HG02852 (cell line): ENCODE results near the gene TRIM24.
"Not testable (repeated sequence)": the region's sequence is repeated elsewhere in the genome, so short reads cannot be mapped to it uniquely, and the experiment has no call there.

Experiments
- ATAC-seq: cut with Tn5 transposase; IDR thresholded peaks from one replicate; pipeline ENCODE4 v1.9.1; 2021; ENCODE audit warnings: mild to moderate bottlenecking, moderate library complexity; ENCODE audit not compliant: unreplicated experiment

The TRIM24 gene

DNA sequence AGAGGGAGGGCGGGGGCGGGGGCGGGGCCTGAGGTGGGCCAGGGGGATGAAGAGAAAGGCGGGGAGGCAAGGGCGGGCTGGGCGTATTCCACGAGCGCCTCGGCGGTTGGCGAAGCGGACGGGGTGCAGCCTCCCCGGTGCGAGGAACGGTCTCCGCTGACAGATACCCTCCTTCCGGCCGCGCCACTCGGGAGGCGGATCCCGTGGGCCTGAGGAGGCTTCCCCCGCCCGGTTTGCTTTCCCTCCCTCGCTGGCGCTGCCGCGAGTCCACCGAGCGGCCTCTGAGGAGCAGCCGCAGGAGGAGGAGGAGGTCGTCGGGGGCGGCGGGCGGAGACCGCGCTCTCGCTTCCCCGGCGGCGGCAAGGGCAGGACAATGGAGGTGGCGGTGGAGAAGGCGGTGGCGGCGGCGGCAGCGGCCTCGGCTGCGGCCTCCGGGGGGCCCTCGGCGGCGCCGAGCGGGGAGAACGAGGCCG lies at the start of gene TRIM24:
Gene TRIM24 (plus strand): TSS at position 84 of the 473 bp plus-strand sequence. CDS start 290 bp downstream, at position 374.
- ATAC-seq, result peak; percentile 71

DNA sequence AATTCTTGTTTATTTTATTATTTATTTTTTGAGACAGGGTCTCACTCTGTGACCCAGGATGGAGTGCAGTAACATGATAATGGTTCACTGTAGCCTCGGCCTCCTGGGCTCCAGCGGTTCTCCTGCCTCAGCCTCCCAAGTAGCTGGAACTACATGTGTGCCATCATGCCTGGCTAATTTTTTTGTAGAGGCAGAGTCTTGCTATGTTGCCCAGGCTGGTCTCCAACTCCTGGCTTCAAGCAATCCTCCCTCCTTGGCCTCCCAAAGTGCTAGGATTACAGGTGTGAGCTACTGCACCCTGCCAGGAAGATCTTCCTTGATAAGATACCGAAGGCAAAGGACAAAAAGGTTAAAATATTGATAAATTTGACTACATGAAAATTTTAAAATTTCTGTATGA lies 48.0 kb upstream of the TRIM24 start:
- ATAC-seq, result not testable (repeated sequence)

DNA sequence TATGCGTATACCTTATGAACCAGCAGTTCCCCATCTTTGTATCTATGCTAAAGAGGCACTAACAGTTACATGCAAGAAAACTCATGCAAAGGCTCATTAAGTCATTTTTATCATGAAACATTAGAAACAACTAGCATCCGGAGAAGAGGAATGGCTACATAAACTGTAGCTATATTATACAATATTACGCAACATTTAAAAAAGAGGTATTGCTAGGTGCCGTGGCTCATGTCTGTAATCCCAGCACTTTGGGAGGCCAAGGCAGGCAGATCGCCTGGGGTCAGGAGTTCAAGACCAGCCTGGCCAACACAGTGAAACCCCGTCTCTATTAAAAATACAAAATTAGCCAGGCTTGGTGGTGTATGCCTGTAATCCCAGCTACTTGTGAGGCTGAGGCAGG lies 47.1 kb upstream of the TRIM24 start:
- not testable (repeated sequence) for ATAC-seq

DNA sequence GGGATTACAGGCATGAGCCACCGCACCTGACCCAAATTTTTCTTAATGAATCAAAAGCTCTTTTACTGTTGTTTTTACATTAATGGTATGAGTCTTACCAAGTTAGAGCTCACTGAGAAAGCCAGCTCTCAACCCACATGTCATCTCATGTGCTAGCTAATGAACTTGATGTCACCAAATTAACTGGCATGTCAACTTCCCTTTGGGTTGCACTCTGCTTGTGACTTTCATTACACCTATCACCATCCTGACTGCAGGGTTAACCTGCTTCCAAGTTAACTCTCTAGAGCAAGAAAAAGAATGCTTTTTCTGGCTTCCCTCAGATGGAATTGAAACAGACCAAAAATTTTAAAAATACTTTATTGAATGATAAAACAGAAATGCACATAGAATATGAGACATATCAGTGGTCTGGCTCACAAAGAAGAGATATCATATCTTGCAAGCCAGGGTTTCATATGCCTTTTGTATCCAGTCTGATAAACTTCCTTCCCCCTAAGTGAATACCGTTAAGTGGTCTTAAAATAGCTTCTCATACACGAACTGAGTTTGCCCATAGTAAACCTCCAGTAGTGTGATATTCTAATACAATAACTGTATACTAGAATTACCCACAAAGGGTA lies 42.9 kb upstream of the TRIM24 start:
- no peak for ATAC-seq

DNA sequence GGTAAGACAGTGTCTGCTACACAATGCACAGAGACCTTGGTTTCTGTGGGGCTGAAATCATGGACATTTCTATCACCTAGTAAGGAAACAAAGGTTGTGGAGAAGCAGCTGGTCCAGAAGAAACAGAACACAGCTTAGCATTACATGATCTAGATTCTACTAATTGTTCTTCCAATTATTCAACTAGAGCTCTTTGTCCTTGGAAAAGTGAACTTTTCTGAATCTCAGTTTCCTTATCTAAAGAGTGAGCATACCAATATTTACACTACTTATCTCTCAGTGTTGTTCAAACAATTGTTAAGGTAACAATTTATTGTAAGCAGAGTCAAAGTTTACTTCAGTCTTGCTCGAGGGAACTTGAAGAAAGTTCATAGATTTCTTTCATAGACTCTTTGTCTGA lies 42.3 kb upstream of the TRIM24 start:
- no peak for ATAC-seq

DNA sequence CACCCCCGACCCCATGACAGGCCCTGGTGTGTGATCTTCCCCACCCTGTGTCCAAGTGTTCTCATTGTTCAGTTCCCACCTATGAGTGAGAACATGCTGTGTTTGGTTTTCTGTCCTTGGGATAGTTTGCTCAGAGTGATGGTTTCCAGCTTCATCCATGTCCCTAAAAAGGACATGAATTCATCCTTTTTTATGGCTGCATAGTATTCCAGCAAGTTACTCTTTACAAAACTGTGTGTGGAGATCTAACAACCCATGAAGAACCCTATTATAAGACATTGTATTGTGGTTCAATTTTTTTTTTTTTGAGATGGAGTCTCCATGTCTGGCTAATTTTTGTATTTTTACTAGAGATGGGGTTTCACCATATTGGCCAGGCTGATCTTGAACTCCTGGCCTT lies 41.7 kb upstream of the TRIM24 start:
- ATAC-seq, result not testable (repeated sequence)

DNA sequence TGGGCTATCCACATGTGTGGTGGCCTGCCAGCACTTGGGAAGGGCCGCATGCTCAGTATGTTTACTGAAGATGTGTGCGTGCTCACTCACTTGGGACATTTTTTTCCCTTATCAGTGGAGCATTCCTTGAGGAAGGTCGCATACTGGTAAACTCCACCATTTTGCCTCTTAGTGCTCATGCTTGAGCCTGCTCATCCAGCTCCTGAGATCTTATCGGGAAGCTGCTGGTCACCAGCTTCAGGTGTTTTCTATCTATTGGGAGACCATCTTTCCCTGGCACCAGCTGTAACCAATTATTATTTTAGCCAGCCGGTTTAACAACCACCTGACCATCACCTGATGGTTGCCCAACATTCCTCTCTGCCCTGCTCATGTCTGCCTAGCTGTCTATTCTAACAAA lies 35.0 kb upstream of the TRIM24 start:
- no peak for ATAC-seq

DNA sequence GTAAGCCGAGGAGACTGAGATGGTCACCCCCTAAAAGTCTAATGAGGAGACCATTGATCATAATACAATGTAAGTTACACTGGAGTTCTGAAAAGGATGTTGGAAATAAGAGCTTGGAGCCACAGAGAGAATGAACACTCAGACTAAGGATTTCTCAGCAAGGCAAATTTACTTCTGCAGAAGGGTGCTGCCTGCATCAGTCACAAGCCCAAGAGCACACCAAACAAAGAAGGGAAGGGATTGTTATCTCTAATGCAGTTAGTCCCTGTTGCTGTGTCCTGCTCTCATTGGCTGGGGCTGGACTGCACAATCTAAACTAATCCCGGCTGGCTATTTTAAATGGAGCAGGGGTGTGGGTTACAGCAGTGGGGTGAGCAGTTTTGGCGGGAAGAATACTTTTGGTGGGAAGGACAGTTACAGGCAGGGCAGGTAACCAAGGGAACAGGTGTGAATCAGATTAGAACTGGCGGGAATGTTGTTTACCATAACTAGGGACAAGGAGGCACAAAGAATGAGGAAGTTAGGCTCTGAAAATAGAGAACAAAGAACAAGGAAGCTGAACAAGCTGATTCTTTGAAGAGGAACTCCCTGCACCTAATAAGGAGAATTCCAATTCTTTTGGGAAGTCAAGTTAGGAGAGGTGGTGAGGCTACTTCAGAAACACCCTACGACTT lies 30.3 kb upstream of the TRIM24 start:
- no peak for ATAC-seq

DNA sequence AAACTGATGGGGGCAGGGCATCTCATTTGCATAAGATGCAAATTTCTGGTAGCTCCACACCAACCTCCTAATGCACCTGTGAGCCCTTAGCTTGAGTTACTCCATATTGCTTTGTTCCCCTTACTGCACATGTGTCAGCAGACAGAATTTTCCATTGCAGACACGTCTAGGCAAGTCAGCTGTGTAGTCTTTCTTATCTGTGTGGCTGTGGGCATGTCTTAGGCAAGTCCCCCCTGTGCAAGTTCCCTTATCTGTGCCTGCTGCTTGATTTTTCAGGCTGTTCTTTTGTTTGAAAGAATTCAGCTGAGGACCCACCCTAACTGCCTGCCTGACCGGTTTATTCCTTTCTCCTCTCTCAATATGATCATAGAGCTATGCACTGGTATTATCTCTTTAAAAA lies 28.5 kb upstream of the TRIM24 start:
- no peak for ATAC-seq

DNA sequence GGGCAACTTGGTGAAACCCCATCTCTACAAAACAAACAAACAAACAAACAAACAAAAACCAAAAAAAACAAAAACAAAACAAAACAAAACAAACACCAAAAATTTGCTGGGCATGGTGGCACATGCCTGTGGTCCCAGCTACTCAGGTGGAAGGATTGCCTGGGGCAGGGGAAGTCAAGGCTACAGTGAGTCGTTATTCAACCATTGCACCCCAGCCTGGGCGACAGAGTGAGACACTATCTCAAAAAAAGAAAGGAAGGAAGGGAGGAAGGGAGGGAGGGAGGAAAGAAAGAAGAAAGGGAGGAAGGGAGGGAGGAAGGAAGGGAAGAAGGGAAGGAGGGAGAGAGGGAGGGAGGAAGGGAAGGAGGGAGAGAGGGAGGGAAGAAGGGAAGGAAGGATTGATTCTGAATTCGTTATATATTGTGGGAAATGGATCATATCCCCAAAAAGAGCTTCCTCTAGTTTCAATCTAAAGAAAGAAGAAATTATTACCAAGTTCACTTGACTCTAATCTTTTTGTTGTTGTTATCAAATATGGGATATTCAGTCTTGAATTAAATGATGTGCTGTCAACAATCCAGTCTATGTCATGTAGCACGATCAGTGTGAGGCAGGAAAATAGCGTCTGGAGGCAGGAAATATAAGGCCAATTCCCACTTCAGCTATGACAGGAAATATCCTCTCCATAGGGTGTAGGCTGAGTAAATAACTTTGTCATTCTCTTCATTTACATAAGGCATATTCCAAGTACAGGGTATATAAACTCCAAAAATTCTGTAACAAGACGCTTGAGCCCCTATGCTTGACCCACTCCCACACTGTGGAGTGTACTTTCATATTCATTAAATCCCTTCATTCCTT lies 26.2 kb upstream of the TRIM24 start:
- no peak for ATAC-seq

DNA sequence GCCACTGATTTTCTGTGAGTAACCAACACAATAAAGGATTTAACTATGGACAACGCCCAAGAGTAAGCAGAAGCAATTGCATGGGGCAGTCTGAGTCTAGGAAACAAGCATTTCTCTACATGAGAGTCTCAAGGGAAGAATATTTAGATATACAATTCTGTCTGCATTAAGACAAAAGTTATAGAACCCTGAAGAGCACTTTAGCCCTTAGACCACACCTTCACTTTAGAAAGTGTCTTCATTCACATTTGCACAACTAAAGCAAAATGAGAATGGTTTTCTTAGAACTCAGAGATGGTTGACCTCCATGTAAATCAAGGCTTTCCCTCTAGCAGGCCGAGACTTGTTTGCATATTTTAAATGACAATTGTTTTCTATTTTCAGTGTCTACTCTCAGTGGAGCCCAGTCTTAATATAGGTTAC lies 25.5 kb upstream of the TRIM24 start:
- ATAC-seq, result no peak

DNA sequence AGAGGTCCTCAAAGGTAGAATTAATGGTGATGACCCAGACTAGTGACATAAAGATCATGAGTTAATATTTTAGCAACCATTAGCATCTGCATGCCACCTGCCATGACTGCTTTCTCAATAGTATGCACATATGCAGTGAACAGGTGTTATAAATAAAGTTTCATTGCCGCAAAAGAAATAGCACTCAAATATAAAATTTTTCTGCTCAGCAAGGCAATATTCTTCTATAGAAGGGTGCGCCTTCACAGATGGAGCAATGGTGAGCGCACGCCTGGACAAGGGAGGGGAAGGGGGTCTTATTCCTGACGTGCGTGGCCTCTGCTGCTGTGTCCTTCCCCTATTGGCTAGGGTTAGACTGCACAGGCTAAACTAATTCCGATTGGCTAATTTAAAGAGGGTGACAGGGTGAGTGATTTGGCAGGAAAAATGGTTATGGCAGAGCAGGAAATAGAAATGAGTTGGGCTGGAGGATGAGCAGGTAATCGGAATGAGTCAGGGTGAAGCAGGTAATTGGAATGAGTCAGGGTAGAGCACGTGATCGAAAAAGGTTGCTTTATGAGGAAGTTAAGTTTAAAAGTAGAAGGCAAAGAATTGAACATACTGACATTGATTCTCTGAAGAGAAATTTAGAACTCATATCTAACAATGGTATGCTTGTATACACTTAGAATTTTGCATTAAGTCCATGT lies 24.7 kb upstream of the TRIM24 start:
- no peak for ATAC-seq

DNA sequence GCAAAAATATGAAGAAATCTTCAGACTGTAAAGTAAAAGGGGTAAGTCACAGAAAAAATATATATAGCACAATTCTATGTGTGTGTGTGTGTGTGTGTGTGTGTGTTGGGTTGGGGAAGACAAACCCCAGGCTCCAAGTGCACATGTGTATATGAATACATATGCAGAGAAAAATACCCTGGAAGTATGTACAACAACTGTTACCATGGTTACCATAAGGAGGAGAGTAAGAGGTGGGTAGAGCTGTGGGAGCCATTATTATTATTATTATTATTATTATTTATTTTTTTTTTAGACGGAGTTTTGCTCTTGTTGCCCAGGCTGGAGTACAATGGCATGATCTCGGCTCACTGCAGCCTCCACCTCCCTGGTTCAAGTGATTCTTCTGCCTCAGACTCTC lies 23.7 kb upstream of the TRIM24 start:
- ATAC-seq, result no peak

DNA sequence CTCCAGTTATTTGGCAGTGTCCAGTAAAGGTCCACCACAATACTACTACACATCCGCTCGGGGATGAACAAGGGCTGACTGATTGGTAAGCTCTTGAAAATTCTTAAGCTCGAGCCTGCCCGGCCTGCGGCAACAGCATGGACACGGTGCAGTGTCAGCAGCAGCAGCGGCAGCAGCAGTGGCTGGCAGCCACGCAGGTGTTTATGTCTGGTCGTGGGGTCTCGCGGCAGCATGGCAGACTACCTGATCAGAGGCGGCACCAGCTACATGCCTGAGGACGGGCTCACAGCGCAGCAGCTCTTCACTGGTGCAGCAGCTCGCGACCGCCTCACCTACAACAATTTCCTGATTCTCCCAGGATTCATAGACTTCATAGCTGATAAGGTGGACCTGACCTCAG lies 19.6 kb upstream of the TRIM24 start:
- no peak for ATAC-seq

DNA sequence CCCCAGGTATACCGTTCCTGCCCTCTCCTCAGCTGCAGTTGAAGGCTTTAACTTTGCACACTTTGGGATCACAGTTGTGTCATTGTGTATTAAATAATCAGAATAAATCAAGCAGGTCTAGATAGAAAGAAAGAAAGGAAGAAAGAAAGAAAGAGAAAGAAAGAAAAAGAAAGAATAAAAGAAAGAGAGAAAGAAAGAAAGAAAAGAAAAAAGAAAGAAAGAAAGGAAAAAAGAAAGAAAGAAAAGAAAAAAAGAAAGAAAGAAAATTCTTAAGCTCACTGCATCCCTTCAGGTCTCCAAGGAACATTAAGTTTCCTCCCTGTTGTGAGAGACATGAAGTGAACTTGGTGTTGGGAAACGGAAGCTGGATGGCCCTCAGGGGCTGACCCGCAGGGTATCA lies 17.2 kb upstream of the TRIM24 start:
- ATAC-seq, result no peak

DNA sequence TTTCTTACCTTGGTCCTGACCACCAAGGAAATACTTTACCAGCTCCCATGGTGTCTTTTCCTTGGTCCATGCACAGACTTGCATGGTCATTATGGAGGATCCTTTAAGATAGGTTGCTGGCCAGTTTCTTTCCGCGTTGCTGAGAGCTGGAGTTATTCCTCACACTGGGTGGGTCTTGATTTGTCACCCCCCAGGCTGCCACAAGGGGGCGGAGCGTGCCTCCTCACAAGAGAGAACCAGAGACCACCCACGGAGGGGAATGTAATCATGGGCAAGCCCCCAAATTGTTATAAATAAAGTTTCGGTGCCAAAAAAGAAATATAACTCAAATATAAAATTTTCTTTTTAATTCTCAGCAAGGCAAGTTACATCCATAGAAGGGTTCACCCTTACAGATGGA lies 10.5 kb upstream of the TRIM24 start:
- ATAC-seq, result no peak

DNA sequence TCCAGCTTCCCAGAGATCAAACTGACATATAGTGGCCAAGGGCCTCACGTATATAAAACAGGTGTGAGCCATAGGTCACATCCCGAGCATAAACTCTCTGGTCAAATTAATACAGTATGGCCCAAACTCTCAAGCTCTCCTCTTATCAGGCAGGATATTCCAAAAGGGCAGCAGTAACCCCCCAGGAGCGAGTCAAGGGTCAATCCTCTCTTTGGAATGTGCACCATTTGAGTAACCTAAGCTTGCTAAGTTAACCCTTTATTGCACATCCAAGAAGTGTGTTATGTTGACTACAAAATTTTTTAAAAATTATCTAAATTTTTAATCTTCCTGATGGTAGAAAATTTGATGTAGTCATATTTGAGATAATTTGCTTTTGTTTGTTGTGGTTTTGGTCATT lies 4.5 kb upstream of the TRIM24 start:
- ATAC-seq, result no peak

DNA sequence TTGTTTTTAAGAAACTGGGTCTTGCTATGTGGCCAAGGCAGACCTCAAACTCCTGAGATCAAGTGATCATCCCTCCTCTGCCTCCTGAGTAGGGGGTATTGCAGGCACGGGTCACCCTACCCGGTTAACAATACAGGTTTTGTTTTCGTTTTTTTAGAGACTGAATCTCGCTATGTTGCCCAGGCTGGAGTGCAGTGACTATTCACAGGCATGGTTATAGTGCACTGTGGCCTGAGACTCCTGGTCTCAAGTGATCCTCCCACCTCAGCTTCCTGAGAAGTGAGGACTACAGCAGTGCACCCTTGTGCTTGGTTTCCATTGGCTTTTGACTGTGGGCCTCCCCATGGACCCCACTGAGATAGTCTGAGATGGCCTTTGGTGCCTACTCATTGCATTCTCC lies 3.8 kb upstream of the TRIM24 start:
- no peak for ATAC-seq

DNA sequence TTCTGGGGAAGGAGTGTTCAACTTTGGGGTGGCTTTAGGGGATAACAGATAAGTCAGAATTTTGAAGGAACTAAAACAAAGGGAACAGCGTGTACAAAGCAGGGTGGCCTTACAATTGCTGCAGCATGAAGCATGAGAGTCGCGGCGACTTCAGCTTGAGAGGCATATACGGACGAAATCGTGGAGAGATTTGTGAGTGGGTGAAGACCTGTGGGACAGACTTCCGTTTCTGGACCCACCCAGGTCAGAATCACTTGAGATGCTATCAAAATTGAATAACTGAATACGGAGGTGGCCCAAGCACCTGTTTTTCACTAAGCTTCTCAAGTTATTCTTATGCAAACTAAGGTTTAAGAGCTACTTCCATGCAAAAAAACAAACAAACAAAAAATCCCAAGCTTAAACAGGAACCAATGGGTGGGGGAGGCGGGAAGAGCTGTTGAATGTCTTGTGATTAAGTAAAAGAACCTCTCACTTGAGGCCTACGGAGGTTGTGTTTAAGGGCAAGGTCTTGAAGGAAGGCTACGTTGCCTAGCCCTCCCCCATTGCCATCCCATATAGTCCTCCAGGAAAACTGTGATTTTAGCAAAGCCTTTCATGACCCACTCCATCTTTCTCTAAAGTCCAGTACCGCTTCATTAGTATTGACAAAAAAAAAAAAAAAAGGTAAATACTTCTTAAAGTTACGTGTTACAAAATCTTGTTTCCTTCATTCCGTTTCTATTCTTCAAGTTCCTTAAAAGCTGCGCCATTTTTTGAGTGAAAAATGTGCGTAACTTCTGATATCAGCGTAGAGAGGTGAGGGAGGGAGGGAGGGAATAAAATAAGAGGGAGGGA lies 1.3 kb upstream of the TRIM24 start:
- no peak for ATAC-seq
